HepG2 (cell line): ENCODE measurements around the gene SPTBN4. TPM values are rescaled to one million over a fixed set of nuclear protein-coding genes. Genes with fewer than 3 reads are reported as not detected.

Experiments used
- AGO1 ChIP-seq: fragments of 200-400 bp; formaldehyde crosslinking; IDR thresholded peaks from 2 replicates; pipeline ENCODE4 v1.6.1; 2017; ENCODE audit warnings: mild to moderate bottlenecking, low read depth, low read length, moderate library complexity; ENCODE audit not compliant: poor library complexity, severe bottlenecking
- DBP ChIP-seq: sonication (generic); formaldehyde crosslinking; IDR thresholded peaks from 2 replicates; pipeline ENCODE4 v1.4.0; 2020; ENCODE audit warnings: missing genetic modification reagents; ENCODE audit errors: not compliant biosample characterization
- DNMT3B ChIP-seq: conservative IDR thresholded peaks from 2 replicates; pipeline ENCODE4 v1.6.1; 2016; ENCODE audit warnings: missing biosample characterization, control low read depth
- EZH2 ChIP-seq: conservative IDR thresholded peaks from 2 replicates; pipeline ENCODE4 v1.6.1; 2012; ENCODE audit warnings: mild to moderate bottlenecking, low read depth, low read length, moderate library complexity
- HNRNPL ChIP-seq: fragments of 200-400 bp; formaldehyde crosslinking; IDR thresholded peaks from 2 replicates; pipeline ENCODE4 v1.6.1; 2017; ENCODE audit warnings: mild to moderate bottlenecking, low read depth, low read length
- KLF9 ChIP-seq: IDR thresholded peaks from 2 replicates; pipeline ENCODE4 v1.6.1; 2016; ENCODE audit warnings: low read depth
- PCBP1 ChIP-seq: fragments of 200-400 bp; formaldehyde crosslinking; IDR thresholded peaks from 2 replicates; pipeline ENCODE4 v1.6.1; 2017; ENCODE audit warnings: mild to moderate bottlenecking, low read depth, low read length, borderline replicate concordance
- PHF8 ChIP-seq: sonication (generic); formaldehyde crosslinking; IDR thresholded peaks from 2 replicates; pipeline ENCODE4 v1.5.0; 2020; ENCODE audit warnings: missing genetic modification reagents
- RXRB ChIP-seq: IDR thresholded peaks from 2 replicates; pipeline ENCODE4 v1.6.1; 2016; ENCODE audit warnings: borderline replicate concordance, missing genetic modification reagents, missing compliant biosample characterization
- TEAD2 ChIP-seq: sonication (generic); formaldehyde crosslinking; IDR thresholded peaks from 2 replicates; pipeline ENCODE4 v1.9.0; 2021; ENCODE audit warnings: missing genetic modification reagents
- TERF1 ChIP-seq: sonication (generic); formaldehyde crosslinking; IDR thresholded peaks from 2 replicates; pipeline ENCODE4 v1.8.0; 2022; ENCODE audit warnings: mild to moderate bottlenecking, missing genetic modification reagents, moderate library complexity
- ZNF30 ChIP-seq: sonication (generic); formaldehyde crosslinking; IDR thresholded peaks from 2 replicates; pipeline ENCODE4 v1.5.0; 2020; ENCODE audit warnings: mild to moderate bottlenecking, missing genetic modification reagents
- ZNF503 ChIP-seq: sonication (generic); formaldehyde crosslinking; IDR thresholded peaks from 2 replicates; pipeline ENCODE4 v1.4.0; 2020; ENCODE audit warnings: missing genetic modification reagents
- ZNF556 ChIP-seq: sonication (generic); formaldehyde crosslinking; IDR thresholded peaks from 2 replicates; pipeline ENCODE4 v1.4.0; 2020; ENCODE audit warnings: mild to moderate bottlenecking, missing genetic modification reagents, borderline replicate concordance
- ZNF580 ChIP-seq: IDR thresholded peaks from 2 replicates; pipeline ENCODE4 v1.6.1; 2016; ENCODE audit warnings: low read depth, borderline replicate concordance
- ZNF782 ChIP-seq: sonication (generic); formaldehyde crosslinking; IDR thresholded peaks from 2 replicates; pipeline ENCODE4 v1.4.0; 2020; ENCODE audit warnings: missing genetic modification reagents, mild to moderate bottlenecking, borderline replicate concordance
- ZNF788 ChIP-seq: sonication (generic); formaldehyde crosslinking; IDR thresholded peaks from 2 replicates; pipeline ENCODE4 v1.5.0; 2020; ENCODE audit warnings: mild to moderate bottlenecking, missing genetic modification reagents, borderline replicate concordance
- polyA plus RNA-seq, 8 experiments: library from polyadenylated mRNA; depleted of rRNA in 3 of 8; stranded (reverse) in 7 of 8; unstranded in 1 of 8; fragments of >200 nt; fragmentation: Illumina TruSeq in 4 of 8; extraction: Trizol in 4 of 8; gene quantifications; 2 replicates each; pipeline versions ENCODE4 v1.2.1 to v1.2.3, GENCODE V29; 2011 to 2016; ENCODE audit warnings: low read depth in 4 of 8, missing spikeins in 1 of 8, mixed read lengths in 1 of 8; ENCODE audit not compliant: insufficient read depth in 1 of 8
- total RNA-seq, 5 experiments: library from RNA; depleted of rRNA; stranded (reverse); fragments of >200 nt; fragmentation: Illumina TruSeq; extraction: Trizol; gene quantifications; 2 replicates each; pipeline ENCODE4 v1.2.3, GENCODE V29; 2016; ENCODE audit warnings: low read depth in 1 of 5
- TF ChIP-seq, protein P1 (sequence below): sonication (generic); formaldehyde crosslinking; IDR thresholded peaks from 2 replicates; pipeline ENCODE4 v1.9.0; 2022; ENCODE audit warnings: low read depth, missing genetic modification reagents
- TF ChIP-seq, protein P2 (sequence below): sonication (generic); formaldehyde crosslinking; IDR thresholded peaks from 2 replicates; pipeline ENCODE4 v1.5.0; 2020; ENCODE audit warnings: missing genetic modification reagents
- TF ChIP-seq, protein P3 (sequence below): sonication (generic); formaldehyde crosslinking; IDR thresholded peaks from 2 replicates; pipeline ENCODE4 v1.5.1; 2020; ENCODE audit warnings: mild to moderate bottlenecking, moderate library complexity, missing genetic modification reagents

SPTBN4 gene
- total and polyA plus RNA-seq, 2 of the 13 experiments (the other 11 are each of a cell fraction or from before 2014, with no cell fraction given): 0.11 TPM

GRCh38 chr19:40443131-40443999 is 23.4 kb upstream of the SPTBN4 start (continued):
- TF ChIP-seq, protein P1, sequence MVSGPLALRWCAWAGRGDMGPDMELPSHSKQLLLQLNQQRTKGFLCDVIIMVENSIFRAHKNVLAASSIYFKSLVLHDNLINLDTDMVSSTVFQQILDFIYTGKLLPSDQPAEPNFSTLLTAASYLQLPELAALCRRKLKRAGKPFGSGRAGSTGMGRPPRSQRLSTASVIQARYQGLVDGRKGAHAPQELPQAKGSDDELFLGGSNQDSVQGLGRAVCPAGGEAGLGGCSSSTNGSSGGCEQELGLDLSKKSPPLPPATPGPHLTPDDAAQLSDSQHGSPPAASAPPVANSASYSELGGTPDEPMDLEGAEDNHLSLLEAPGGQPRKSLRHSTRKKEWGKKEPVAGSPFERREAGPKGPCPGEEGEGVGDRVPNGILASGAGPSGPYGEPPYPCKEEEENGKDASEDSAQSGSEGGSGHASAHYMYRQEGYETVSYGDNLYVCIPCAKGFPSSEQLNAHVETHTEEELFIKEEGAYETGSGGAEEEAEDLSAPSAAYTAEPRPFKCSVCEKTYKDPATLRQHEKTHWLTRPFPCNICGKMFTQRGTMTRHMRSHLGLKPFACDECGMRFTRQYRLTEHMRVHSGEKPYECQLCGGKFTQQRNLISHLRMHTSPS (CRISPR knock-in tag): no peak
- TF ChIP-seq TERF1 (CRISPR knock-in tag) (no peak), RXRB (CRISPR knock-in tag) (no peak; the same call in 1 of the 2 replicates), DBP (CRISPR knock-in tag) (no peak), KLF9 (CRISPR knock-in tag) (no peak), PHF8 (peak; percentile 45; the same call in 1 of the 2 replicates), ZNF556 (CRISPR knock-in tag) (no peak), ZNF503 (CRISPR knock-in tag) (no peak), ZNF580 (CRISPR knock-in tag) (no peak), AGO1 (peak; percentile 88), PCBP1 (peak; percentile 89; the same call in 1 of the 2 replicates), ZNF788 (peak; percentile 44; the same call in 1 of the 2 replicates), ZNF30 (no peak), TEAD2 (no peak), ZNF782 (no peak), DNMT3B (CRISPR knock-in tag) (no peak), HNRNPL (no peak), EZH2 (no peak)
- TF ChIP-seq, protein P2, sequence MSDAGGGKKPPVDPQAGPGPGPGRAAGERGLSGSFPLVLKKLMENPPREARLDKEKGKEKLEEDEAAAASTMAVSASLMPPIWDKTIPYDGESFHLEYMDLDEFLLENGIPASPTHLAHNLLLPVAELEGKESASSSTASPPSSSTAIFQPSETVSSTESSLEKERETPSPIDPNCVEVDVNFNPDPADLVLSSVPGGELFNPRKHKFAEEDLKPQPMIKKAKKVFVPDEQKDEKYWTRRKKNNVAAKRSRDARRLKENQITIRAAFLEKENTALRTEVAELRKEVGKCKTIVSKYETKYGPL (CRISPR knock-in tag): no peak
- TF ChIP-seq, protein P3, sequence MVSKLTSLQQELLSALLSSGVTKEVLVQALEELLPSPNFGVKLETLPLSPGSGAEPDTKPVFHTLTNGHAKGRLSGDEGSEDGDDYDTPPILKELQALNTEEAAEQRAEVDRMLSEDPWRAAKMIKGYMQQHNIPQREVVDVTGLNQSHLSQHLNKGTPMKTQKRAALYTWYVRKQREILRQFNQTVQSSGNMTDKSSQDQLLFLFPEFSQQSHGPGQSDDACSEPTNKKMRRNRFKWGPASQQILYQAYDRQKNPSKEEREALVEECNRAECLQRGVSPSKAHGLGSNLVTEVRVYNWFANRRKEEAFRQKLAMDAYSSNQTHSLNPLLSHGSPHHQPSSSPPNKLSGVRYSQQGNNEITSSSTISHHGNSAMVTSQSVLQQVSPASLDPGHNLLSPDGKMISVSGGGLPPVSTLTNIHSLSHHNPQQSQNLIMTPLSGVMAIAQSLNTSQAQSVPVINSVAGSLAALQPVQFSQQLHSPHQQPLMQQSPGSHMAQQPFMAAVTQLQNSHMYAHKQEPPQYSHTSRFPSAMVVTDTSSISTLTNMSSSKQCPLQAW: peak; percentile 54; the same call in 1 of the 2 replicates
